Measurements from ENCODE around the gene TSPYL1.

TSPYL1 gene

DNA sequence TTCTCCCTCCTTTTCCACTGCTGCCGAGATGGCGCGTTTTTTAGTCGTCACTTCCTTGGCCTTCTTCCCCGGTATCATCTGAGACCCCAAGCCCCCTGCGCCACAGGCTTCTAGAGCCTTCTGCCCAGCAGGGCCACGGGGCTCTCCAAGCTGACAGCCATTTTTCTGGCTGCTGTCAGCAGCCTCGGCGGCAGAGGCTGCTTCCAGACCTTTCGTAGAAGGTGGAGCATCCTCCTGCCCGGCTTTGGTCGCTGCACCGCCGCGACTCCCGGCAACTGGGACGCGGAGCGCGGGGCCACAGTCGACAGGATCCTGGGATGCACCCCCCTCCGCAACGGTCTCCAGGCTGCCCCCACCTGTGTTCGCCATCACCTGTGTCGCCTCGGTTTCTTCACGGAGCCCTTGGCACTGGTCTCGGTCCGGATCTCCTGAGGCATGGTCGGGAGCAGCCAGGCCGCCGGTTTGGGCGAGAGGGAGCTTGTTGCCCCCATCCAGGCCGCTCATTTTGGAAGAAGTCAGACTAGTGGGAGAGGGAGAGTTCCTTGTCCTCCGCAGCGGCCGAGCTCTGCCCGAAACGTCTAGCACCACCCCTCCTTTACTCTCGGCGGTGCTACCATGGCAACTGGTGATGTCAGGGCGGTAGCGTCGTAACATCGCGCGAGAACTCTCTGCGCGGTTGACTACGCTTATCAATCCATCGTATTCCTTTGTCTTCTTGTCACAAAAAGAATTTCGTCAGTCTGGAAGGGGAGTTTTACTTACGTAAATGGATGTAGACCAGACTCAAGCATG is 26.0 kb downstream of the TSPYL1 start, which contains the start of gene TSPYL4:
TSPYL4 (minus strand) TSS at position 571 of the 792 bp plus-strand sequence; CDS start at position 504, 67 bp downstream.
- H3K4me3 ChIP-seq (replicated peaks in 1 of 2; ENCODE audit: low read depth in 2 of 2, low read length in 2 of 2) = peak within 1 kb of the TSS; percentile 98 to 100
- TF ChIP-seq, protein P1, sequence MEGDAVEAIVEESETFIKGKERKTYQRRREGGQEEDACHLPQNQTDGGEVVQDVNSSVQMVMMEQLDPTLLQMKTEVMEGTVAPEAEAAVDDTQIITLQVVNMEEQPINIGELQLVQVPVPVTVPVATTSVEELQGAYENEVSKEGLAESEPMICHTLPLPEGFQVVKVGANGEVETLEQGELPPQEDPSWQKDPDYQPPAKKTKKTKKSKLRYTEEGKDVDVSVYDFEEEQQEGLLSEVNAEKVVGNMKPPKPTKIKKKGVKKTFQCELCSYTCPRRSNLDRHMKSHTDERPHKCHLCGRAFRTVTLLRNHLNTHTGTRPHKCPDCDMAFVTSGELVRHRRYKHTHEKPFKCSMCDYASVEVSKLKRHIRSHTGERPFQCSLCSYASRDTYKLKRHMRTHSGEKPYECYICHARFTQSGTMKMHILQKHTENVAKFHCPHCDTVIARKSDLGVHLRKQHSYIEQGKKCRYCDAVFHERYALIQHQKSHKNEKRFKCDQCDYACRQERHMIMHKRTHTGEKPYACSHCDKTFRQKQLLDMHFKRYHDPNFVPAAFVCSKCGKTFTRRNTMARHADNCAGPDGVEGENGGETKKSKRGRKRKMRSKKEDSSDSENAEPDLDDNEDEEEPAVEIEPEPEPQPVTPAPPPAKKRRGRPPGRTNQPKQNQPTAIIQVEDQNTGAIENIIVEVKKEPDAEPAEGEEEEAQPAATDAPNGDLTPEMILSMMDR (IDR thresholded peaks at IDR 0.05; ENCODE audit: low read depth, low read length) = no peak
- peak; percentile 98 for DNase-seq (ENCODE audit: low read depth in 2 of 2)

DNA sequence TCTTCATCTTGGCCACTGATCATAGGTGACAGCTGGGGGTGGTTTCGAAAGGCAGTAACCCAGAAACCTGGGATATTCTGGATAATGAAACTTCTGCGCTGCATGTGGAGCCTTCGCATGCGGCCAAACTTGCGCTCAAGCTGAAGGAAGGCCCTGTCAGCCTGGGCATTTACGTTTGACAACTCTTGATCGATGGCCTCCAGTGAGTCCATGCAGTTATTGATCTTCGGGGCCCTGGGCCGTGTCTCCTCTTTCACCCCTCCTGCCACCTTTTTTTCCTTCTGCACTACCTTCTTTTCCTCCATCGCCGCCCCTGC is 26.6 kb downstream of the TSPYL1 start:
- no peak for DNase-seq (ENCODE audit: low read depth in 2 of 2)
- peak overlapping the region; percentile 98 to 100 for H3K4me3 ChIP-seq (replicated peaks in 1 of 2; ENCODE audit: low read depth in 2 of 2, low read length in 2 of 2)
- TF ChIP-seq, protein P1 (IDR thresholded peaks at IDR 0.05; ENCODE audit: low read depth, low read length) = no peak

DNA sequence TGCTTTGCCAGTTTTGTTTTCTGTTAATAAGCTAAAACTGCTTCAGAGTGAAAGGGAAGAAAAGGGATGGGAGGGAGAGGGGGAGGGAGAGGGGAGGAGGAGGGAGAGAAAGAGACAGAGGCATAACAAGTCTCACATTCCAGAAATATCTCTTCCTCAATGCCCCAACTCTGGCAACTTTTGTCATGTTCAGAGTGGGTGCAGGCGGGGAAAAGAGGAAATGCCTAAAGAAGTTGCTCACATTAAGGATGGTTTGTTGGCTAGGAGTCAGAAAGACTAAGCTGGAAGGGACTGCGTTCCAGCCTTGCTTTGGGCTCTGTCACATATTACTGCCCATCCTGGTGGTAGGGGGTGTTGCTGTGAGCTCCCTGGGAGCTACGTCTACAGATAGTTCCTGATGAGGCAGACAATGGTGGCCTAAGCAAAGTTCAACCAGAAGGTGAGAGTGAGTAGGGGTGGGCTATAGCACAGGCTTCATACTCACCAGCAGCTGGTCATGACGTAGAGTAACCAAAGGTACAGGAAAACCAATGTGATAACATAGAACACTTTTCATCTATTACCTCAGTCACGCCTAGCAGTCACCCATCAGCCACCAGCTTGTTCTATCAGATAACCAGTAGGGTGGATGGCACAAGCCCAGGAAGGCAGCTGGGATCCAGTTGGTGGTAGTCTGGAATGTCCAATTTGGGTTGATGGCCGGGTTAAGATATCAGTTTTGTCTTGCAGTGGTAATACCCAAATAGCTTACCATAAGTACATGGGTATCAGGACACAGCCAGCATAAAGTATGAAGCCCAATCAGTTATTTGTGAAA is 28.0 kb downstream of the TSPYL1 start:
- peak overlapping the region; percentile 39 to 40 for H3K4me3 ChIP-seq (replicated peaks in 1 of 2; ENCODE audit: low read depth in 2 of 2, low read length in 2 of 2)
- TF ChIP-seq, protein P1 (IDR thresholded peaks at IDR 0.05; ENCODE audit: low read depth, low read length) = no peak
- peak; percentile 89 to 92 for DNase-seq (ENCODE audit: low read depth in 2 of 2)

DNA sequence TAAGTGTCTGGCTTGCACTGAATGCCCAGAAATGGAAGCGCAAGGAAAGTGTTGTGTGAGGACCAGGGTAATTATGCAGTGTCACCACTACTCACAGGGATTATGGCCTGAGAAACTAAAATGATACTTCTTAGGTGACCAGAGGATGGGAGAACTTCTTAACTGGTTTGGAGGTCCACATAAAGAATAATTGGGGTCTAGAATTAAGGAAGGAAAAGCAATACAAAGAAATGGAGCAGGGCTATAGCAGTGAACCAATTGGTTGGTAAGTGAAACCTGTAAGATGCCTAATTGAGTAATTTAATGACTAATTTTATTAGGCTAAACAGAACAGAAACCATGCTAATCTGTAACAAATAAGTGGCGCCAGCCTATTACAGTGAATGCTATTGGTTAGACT is 31.2 kb downstream of the TSPYL1 start:
- TF ChIP-seq, protein P1 (IDR thresholded peaks at IDR 0.05; ENCODE audit: low read depth, low read length) = no peak
- DNase-seq (ENCODE audit: low read depth in 2 of 2) = no peak
- no peak overlapping the region for H3K4me3 ChIP-seq (replicated peaks in 1 of 2; ENCODE audit: low read depth in 2 of 2, low read length in 2 of 2)

DNA sequence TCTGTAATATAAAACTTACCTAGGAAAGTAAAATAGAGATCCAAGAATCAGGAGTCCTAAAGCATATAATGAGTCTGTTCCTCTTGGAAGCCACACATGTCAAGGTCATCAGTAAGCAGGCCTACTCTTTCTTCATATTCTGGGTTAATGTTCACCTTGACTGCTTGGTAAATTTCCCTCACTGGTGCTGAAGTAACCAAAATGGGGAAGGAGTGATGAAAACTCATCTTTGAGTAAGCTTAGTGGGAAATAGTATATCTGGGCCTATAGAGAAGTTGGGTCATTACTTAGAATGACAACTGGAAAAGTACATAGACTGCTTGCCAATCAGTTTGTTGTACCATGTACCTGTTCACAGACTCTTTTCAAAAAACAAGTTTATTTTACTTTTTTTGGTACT is 32.4 kb downstream of the TSPYL1 start:
- TF ChIP-seq, protein P1 (IDR thresholded peaks at IDR 0.05; ENCODE audit: low read depth, low read length) = no peak
- no peak overlapping the region for H3K4me3 ChIP-seq (replicated peaks in 1 of 2; ENCODE audit: low read depth in 2 of 2, low read length in 2 of 2)
- no peak for DNase-seq (ENCODE audit: low read depth in 2 of 2)

DNA sequence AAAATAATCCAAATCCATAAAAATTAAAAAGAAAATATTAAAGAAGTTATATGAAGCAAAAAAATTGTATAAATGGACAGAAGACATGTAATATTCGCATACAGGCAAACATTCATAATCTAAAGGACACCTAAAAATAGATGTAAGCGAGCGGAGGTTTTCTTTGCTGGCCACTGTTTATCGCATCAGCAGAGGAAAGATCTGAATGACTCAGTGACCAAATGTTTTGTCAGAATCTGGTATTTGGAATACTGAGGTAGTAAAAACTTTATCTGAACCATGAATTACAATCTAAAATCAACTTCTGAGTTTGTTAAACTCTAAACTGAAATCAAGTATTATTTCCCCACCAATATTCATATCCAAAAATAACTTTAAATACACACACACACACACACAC is 33.6 kb downstream of the TSPYL1 start:
- DNase-seq (ENCODE audit: low read depth in 2 of 2) = peak; percentile 62 to 75
- TF ChIP-seq, protein P1 (IDR thresholded peaks at IDR 0.05; ENCODE audit: low read depth, low read length) = no peak
- no peak overlapping the region for H3K4me3 ChIP-seq (replicated peaks in 1 of 2; ENCODE audit: low read depth in 2 of 2, low read length in 2 of 2)
